Body of pancreas (tissue), 4 donors: ENCODE data around the gene TOR4A.

ENCODE experiments used
- POLR2A ChIP-seq, 3 donors: fragments of 450-650 bp; IDR thresholded peaks; one replicate each; pipeline ENCODE4 v1.6.1; 2016; ENCODE audit warnings: antibody characterized with exemption in 3 of 3, mild to moderate bottlenecking in 2 of 3
- TF ChIP-seq, protein P1 (sequence below), 7 experiments: fragments of 450-650 bp in 4 of 7; fragments of 200-600 bp in 3 of 7; sonication (generic) in 3 of 7; IDR thresholded peaks; one replicate each; pipeline ENCODE4 v1.5.1; 2016 to 2019; ENCODE audit warnings: antibody characterized with exemption in 7 of 7

DNA sequence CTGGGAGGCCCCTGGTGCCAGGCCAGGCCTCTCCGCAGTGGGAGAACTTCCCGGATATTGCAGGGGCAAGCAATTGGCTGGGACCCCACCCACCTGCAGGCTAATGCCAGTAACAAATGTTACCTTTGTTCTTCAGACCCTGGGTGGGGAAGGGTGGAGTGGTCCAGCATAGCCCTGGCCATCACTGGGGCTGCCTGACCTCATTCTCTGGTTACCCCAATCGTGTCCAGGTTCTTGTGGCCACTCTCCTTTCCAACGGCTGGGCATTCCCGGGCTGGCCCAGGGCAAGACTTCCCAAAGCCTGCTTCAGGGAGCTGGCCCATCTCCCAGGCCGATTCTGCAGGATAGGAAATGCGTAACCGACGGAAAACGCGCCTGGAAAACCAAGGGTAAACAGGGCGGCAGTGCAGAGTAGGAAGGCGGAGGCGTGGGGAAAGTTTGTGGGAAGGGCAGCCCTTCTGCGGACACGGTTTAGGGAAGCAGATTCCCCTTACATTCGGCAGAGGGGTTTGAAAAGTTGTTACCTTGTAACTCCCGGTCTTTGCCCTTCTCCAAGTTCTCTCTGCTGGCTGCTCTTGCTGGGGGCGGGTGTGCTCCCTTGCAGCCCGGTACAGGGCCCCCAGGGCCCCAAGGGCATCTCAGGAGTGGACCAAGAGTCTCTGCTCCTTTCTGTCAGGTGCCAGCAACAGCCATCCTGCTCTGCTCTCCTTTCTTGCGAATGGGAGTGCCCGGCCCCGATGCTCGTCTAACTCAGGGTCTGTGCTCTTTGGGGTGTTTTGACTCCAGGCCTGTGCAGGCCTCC lies 21.1 kb downstream of the TOR4A start:
- TF ChIP-seq, protein P1, sequence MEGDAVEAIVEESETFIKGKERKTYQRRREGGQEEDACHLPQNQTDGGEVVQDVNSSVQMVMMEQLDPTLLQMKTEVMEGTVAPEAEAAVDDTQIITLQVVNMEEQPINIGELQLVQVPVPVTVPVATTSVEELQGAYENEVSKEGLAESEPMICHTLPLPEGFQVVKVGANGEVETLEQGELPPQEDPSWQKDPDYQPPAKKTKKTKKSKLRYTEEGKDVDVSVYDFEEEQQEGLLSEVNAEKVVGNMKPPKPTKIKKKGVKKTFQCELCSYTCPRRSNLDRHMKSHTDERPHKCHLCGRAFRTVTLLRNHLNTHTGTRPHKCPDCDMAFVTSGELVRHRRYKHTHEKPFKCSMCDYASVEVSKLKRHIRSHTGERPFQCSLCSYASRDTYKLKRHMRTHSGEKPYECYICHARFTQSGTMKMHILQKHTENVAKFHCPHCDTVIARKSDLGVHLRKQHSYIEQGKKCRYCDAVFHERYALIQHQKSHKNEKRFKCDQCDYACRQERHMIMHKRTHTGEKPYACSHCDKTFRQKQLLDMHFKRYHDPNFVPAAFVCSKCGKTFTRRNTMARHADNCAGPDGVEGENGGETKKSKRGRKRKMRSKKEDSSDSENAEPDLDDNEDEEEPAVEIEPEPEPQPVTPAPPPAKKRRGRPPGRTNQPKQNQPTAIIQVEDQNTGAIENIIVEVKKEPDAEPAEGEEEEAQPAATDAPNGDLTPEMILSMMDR (IDR thresholded peaks at IDR 0.05), result no peak
- TF ChIP-seq POLR2A (IDR thresholded peaks at IDR 0.05), result no peak
